HEK293 (cell line): ENCODE measurements around the gene ZNF426.

Source experiments
- BCL11A ChIP-seq: fragments of 450-650 bp; formaldehyde crosslinking; IDR thresholded peaks from 2 replicates; pipeline ENCODE4 v1.5.1; 2016; ENCODE audit warnings: low read depth, missing biosample characterization, missing genetic modification characterization
- CTCF ChIP-seq: fragments of 450-650 bp; formaldehyde crosslinking; IDR thresholded peaks from 2 replicates; pipeline ENCODE4 v1.5.1; 2016; ENCODE audit warnings: missing biosample characterization, missing genetic modification characterization
- GFI1B ChIP-seq: fragments of 450-650 bp; formaldehyde crosslinking; IDR thresholded peaks from 2 replicates; pipeline ENCODE4 v1.5.1; 2016; ENCODE audit warnings: missing biosample characterization, missing genetic modification characterization
- GLI4 ChIP-seq: fragments of 450-650 bp; formaldehyde crosslinking; IDR thresholded peaks from 2 replicates; pipeline ENCODE4 v1.5.1; 2016; ENCODE audit warnings: missing biosample characterization, missing genetic modification characterization
- INSM2 ChIP-seq: fragments of 450-650 bp; formaldehyde crosslinking; IDR thresholded peaks from 2 replicates; pipeline ENCODE4 v1.5.1; 2016; ENCODE audit warnings: missing biosample characterization, missing genetic modification characterization
- KLF16 ChIP-seq: fragments of 450-650 bp; formaldehyde crosslinking; IDR thresholded peaks from 2 replicates; pipeline ENCODE4 v1.5.1; 2017; ENCODE audit warnings: missing biosample characterization, missing genetic modification characterization
- PATZ1 ChIP-seq: fragments of 450-650 bp; formaldehyde crosslinking; IDR thresholded peaks from 2 replicates; pipeline ENCODE4 v1.5.1; 2016; ENCODE audit warnings: missing biosample characterization, missing genetic modification characterization
- SCRT1 ChIP-seq: fragments of 450-650 bp; formaldehyde crosslinking; IDR thresholded peaks from 2 replicates; pipeline ENCODE4 v1.5.1; 2016; ENCODE audit warnings: missing biosample characterization, missing genetic modification characterization, borderline replicate concordance
- SCRT2 ChIP-seq: fragments of 450-650 bp; formaldehyde crosslinking; IDR thresholded peaks from 2 replicates; pipeline ENCODE4 v1.5.1; 2016; ENCODE audit warnings: missing biosample characterization, missing genetic modification characterization
- TCF7L2 ChIP-seq: IDR thresholded peaks from 2 replicates; pipeline ENCODE4 v1.6.1; 2011; ENCODE audit warnings: low read depth, mild to moderate bottlenecking, inconsistent platforms, low read length, moderate library complexity, borderline replicate concordance
- TRIM28 ChIP-seq: IDR thresholded peaks from 2 replicates; pipeline ENCODE4 v1.6.1; 2011; ENCODE audit warnings: low read length, control low read depth, borderline replicate concordance
- ZBTB10 ChIP-seq: fragments of 450-650 bp; formaldehyde crosslinking; IDR thresholded peaks from 2 replicates; pipeline ENCODE4 v1.5.1; 2016; ENCODE audit warnings: missing biosample characterization, missing genetic modification characterization
- ZBTB20 ChIP-seq: fragments of 450-650 bp; formaldehyde crosslinking; IDR thresholded peaks from 2 replicates; pipeline ENCODE4 v1.5.1; 2016; ENCODE audit warnings: missing biosample characterization, missing genetic modification characterization
- ZBTB48 ChIP-seq: fragments of 450-650 bp; formaldehyde crosslinking; IDR thresholded peaks from 2 replicates; pipeline ENCODE4 v1.5.1; 2016; ENCODE audit warnings: missing biosample characterization, missing genetic modification characterization
- ZBTB7A ChIP-seq: fragments of 450-650 bp; formaldehyde crosslinking; IDR thresholded peaks from 2 replicates; pipeline ENCODE4 v1.5.1; 2016; ENCODE audit warnings: low read depth, missing biosample characterization, missing genetic modification characterization
- ZNF112 ChIP-seq: fragments of 450-650 bp; formaldehyde crosslinking; IDR thresholded peaks from 2 replicates; pipeline ENCODE4 v1.5.0; 2017; ENCODE audit warnings: missing biosample characterization, missing genetic modification characterization
- ZNF19 ChIP-seq: fragments of 450-650 bp; formaldehyde crosslinking; IDR thresholded peaks from 2 replicates; pipeline ENCODE4; 2016; ENCODE audit warnings: missing biosample characterization, missing genetic modification characterization, low read depth
- ZNF398 ChIP-seq: fragments of 450-650 bp; formaldehyde crosslinking; IDR thresholded peaks from 2 replicates; pipeline ENCODE4 v1.5.1; 2017; ENCODE audit warnings: missing biosample characterization, missing genetic modification characterization
- ZNF473 ChIP-seq: fragments of 450-650 bp; formaldehyde crosslinking; IDR thresholded peaks from 2 replicates; pipeline ENCODE4 v1.5.1; 2017; ENCODE audit warnings: missing biosample characterization, missing genetic modification characterization
- ZNF501 ChIP-seq: fragments of 450-650 bp; formaldehyde crosslinking; IDR thresholded peaks from 2 replicates; pipeline ENCODE4 v1.5.1; 2016; ENCODE audit warnings: missing biosample characterization, missing genetic modification characterization
- ZNF560 ChIP-seq: fragments of 450-650 bp; formaldehyde crosslinking; IDR thresholded peaks from 2 replicates; pipeline ENCODE4 v1.5.1; 2017; ENCODE audit warnings: missing biosample characterization, missing genetic modification characterization, borderline replicate concordance
- ZNF610 ChIP-seq: fragments of 450-650 bp; formaldehyde crosslinking; IDR thresholded peaks from 2 replicates; pipeline ENCODE4 v1.5.1; 2016; ENCODE audit warnings: missing biosample characterization, missing genetic modification characterization, borderline replicate concordance
- ZNF626 ChIP-seq: fragments of 450-650 bp; sonication (Bioruptor Pico); formaldehyde crosslinking; IDR thresholded peaks from 2 replicates; pipeline ENCODE4 v1.5.1; 2018; ENCODE audit warnings: missing biosample characterization, missing genetic modification characterization, inconsistent platforms
- ZNF654 ChIP-seq: fragments of 450-650 bp; formaldehyde crosslinking; IDR thresholded peaks from 2 replicates; pipeline ENCODE4 v1.5.1; 2016; ENCODE audit warnings: low read depth, missing biosample characterization, missing genetic modification characterization
- ZNF658 ChIP-seq: fragments of 450-650 bp; formaldehyde crosslinking; IDR thresholded peaks from 2 replicates; pipeline ENCODE4; 2016; ENCODE audit warnings: missing biosample characterization, missing genetic modification characterization
- ZNF707 ChIP-seq: fragments of 450-650 bp; formaldehyde crosslinking; IDR thresholded peaks from 2 replicates; pipeline ENCODE4 v1.5.1; 2016; ENCODE audit warnings: missing biosample characterization, missing genetic modification characterization
- ZNF785 ChIP-seq: fragments of 450-650 bp; formaldehyde crosslinking; IDR thresholded peaks from 2 replicates; pipeline ENCODE4 v1.5.1; 2016; ENCODE audit warnings: missing biosample characterization, missing genetic modification characterization
- ZSCAN18 ChIP-seq: fragments of 450-650 bp; formaldehyde crosslinking; IDR thresholded peaks from 2 replicates; pipeline ENCODE4 v1.5.1; 2016; ENCODE audit warnings: missing biosample characterization, missing genetic modification characterization

ZNF426 gene

GRCh38 chr19:9538183-9539058 is at the start of gene ZNF426 (continued):
- TF ChIP-seq ZNF398 (tag by site-specific recombination) (no peak), ZSCAN18 (tag by site-specific recombination) (no peak), ZNF560 (tag by site-specific recombination) (no peak), ZNF654 (tag by site-specific recombination) (no peak), ZNF473 (tag by site-specific recombination) (no peak), ZNF707 (tag by site-specific recombination) (no peak), ZBTB10 (tag by site-specific recombination) (no peak; the same call in 1 of the 2 replicates), KLF16 (no peak; the same call in 1 of the 2 replicates), TCF7L2 (no peak), ZBTB7A (tag by site-specific recombination) (no peak), ZNF19 (tag by site-specific recombination) (no peak), ZNF501 (tag by site-specific recombination) (no peak), SCRT1 (no peak), ZNF658 (tag by site-specific recombination) (no peak), ZNF785 (tag by site-specific recombination) (no peak), TRIM28 (peak; percentile 70; the same call in 1 of the 2 replicates), ZBTB20 (tag by site-specific recombination) (peak; percentile 68; the same call in 1 of the 2 replicates), ZBTB48 (tag by site-specific recombination) (no peak), GFI1B (tag by site-specific recombination) (no peak), CTCF (tag by site-specific recombination) (no peak), PATZ1 (tag by site-specific recombination) (peak; percentile 67; the same call in 1 of the 2 replicates), INSM2 (tag by site-specific recombination) (0 out of 2 replicates have a peak, but pooled peaks have one; percentile 40), ZNF626 (tag by site-specific recombination) (no peak), GLI4 (tag by site-specific recombination) (no peak), BCL11A (tag by site-specific recombination) (no peak), ZNF112 (no peak), SCRT2 (tag by site-specific recombination) (no peak), ZNF610 (tag by site-specific recombination) (no peak)
